H9 (cell line): ENCODE measurements around the gene ZDHHC12. TPM values are rescaled to one million over a fixed set of nuclear protein-coding genes. Genes with fewer than 3 reads are reported as not detected.

Source experiments
- DNase-seq: peaks from one replicate; pipeline ENCODE4 v3.0.0-alpha.2; 2017
- H2AFZ ChIP-seq: one replicate; pipeline ENCODE4 v1.6.1; 2013; ENCODE audit warnings: mild to moderate bottlenecking, low read length, control low read depth, moderate library complexity
- H2AK5ac ChIP-seq: 2 replicates; pipeline ENCODE4 v1.6.1; 2013; ENCODE audit warnings: low read length, control low read depth, mixed read lengths; ENCODE audit not compliant: insufficient read length
- H2BK120ac ChIP-seq: one replicate; pipeline ENCODE4 v1.6.1; 2013; ENCODE audit warnings: low read depth, mild to moderate bottlenecking, low read length, control low read depth, inconsistent platforms; ENCODE audit not compliant: poor library complexity, severe bottlenecking
- H2BK12ac ChIP-seq: 2 replicates; pipeline ENCODE4 v1.6.1; 2013; ENCODE audit warnings: low read length, control low read depth, mixed read lengths, low read depth; ENCODE audit not compliant: insufficient read length
- H2BK15ac ChIP-seq: 2 replicates; pipeline ENCODE4 v1.6.1; 2013; ENCODE audit warnings: low read depth, low read length, control low read depth
- H2BK20ac ChIP-seq: one replicate; pipeline ENCODE4 v1.6.1; 2013; ENCODE audit warnings: low read depth, mild to moderate bottlenecking, low read length, control low read depth, inconsistent platforms; ENCODE audit not compliant: poor library complexity, severe bottlenecking
- H2BK5ac ChIP-seq: 2 replicates; pipeline ENCODE4 v1.6.1; 2013; ENCODE audit warnings: low read length, control low read depth, mixed read lengths; ENCODE audit not compliant: insufficient read length
- H3K14ac ChIP-seq: 2 replicates; pipeline ENCODE4 v1.6.1; 2013; ENCODE audit warnings: low read length, control low read depth; ENCODE audit not compliant: insufficient read depth
- H3K18ac ChIP-seq: 2 replicates; pipeline ENCODE4 v1.6.1; 2013; ENCODE audit warnings: low read depth, mild to moderate bottlenecking, mixed read lengths, low read length, control low read depth; ENCODE audit not compliant: insufficient read length
- H3K23ac ChIP-seq: 2 replicates; pipeline ENCODE4 v1.6.1; 2013; ENCODE audit warnings: low read length, control low read depth, mixed read lengths, low read depth; ENCODE audit not compliant: insufficient read length
- H3K23me2 ChIP-seq: 2 replicates; pipeline ENCODE4 v1.6.1; 2013; ENCODE audit warnings: low read depth, mild to moderate bottlenecking, mixed read lengths, low read length, control low read depth; ENCODE audit not compliant: insufficient read length, poor library complexity, severe bottlenecking
- H3K27ac ChIP-seq: 2 replicates; pipeline ENCODE4 v1.5.1; 2013; ENCODE audit warnings: low read length, control low read depth, mixed read lengths, low read depth; ENCODE audit not compliant: insufficient read length
- H3K27me3 ChIP-seq: 2 replicates; pipeline ENCODE4 v1.6.1; 2013; ENCODE audit warnings: low read length, control low read depth, inconsistent platforms; ENCODE audit not compliant: insufficient read depth
- H3K4ac ChIP-seq: 2 replicates; pipeline ENCODE4 v1.6.1; 2013; ENCODE audit warnings: low read depth, mild to moderate bottlenecking, control low read depth, inconsistent platforms, low read length, moderate library complexity
- H3K4me1 ChIP-seq: 2 replicates; pipeline ENCODE4 v1.6.1; 2013; ENCODE audit warnings: low read length, control low read depth, inconsistent platforms; ENCODE audit not compliant: insufficient read depth
- H3K4me2 ChIP-seq: 2 replicates; pipeline ENCODE4 v1.6.1; 2013; ENCODE audit warnings: low read length, control low read depth, mixed read lengths; ENCODE audit not compliant: insufficient read length, insufficient read depth
- H3K56ac ChIP-seq: 2 replicates; pipeline ENCODE4 v1.6.1; 2013; ENCODE audit warnings: low read depth, mild to moderate bottlenecking, mixed read lengths, low read length, control low read depth; ENCODE audit not compliant: insufficient read length
- H3K79me1 ChIP-seq: 2 replicates; pipeline ENCODE4 v1.6.1; 2013; ENCODE audit warnings: low read depth, mild to moderate bottlenecking, moderate library complexity, low read length, control low read depth, inconsistent platforms; ENCODE audit not compliant: insufficient read depth, poor library complexity, severe bottlenecking
- H3K79me2 ChIP-seq: 2 replicates; pipeline ENCODE4 v1.6.1; 2013; ENCODE audit warnings: low read length, control low read depth, inconsistent platforms; ENCODE audit not compliant: insufficient read depth
- H3K9ac ChIP-seq: 2 replicates; pipeline ENCODE4 v1.6.1; 2013; ENCODE audit warnings: low read length, control low read depth, mixed read lengths; ENCODE audit not compliant: insufficient read length; ENCODE audit errors: extremely low read depth
- H3K9me3 ChIP-seq: one replicate; pipeline ENCODE4 v1.6.1; 2013; ENCODE audit warnings: low read depth, low read length, inconsistent platforms; ENCODE audit not compliant: control insufficient read depth
- H3T11ph ChIP-seq: one replicate; pipeline ENCODE4 v1.6.1; 2013; ENCODE audit warnings: mild to moderate bottlenecking, low read length, control low read depth, inconsistent platforms
- H4K20me1 ChIP-seq: one replicate; pipeline ENCODE4 v1.6.1; 2013; ENCODE audit not compliant: control insufficient read depth, insufficient read length, insufficient read depth
- H4K5ac ChIP-seq: 2 replicates; pipeline ENCODE4 v1.6.1; 2013; ENCODE audit warnings: low read depth, mild to moderate bottlenecking, mixed read lengths, low read length, control low read depth; ENCODE audit not compliant: insufficient read length
- H4K8ac ChIP-seq: replicated peaks from 2 replicates; pipeline ENCODE4 v1.6.1; 2013; ENCODE audit warnings: low read length, control low read depth, mixed read lengths, low read depth; ENCODE audit not compliant: insufficient read length
- H4K91ac ChIP-seq: 2 replicates; pipeline ENCODE4 v1.6.1; 2013; ENCODE audit warnings: low read depth, mild to moderate bottlenecking, moderate library complexity, mixed read lengths, low read length, control low read depth; ENCODE audit not compliant: insufficient read length
- H3K27ac Mint-ChIP-seq, 3 experiments: 2 replicates in 2 of 3; 3 replicates in 1 of 3; pipeline ENCODE4 v1.8.0; 2020 to 2021; ENCODE audit warnings: mixed read lengths in 3 of 3, mild to moderate bottlenecking in 1 of 3, moderate library complexity in 1 of 3
- H3K27me3 Mint-ChIP-seq: 2 replicates; pipeline ENCODE4 v1.8.0; 2021; ENCODE audit warnings: low read depth, mild to moderate bottlenecking, moderate library complexity, mixed read lengths
- H3K36me3 Mint-ChIP-seq, 3 experiments: 2 replicates in 2 of 3; 3 replicates in 1 of 3; pipeline ENCODE4 v1.8.0; 2020 to 2021; ENCODE audit warnings: low read depth in 3 of 3, mixed read lengths in 3 of 3; ENCODE audit not compliant: insufficient read depth in 1 of 3
- H3K4me1 Mint-ChIP-seq, 2 experiments: 2 replicates each; pipeline ENCODE4 v1.8.0; 2020; ENCODE audit warnings: mixed read lengths in 2 of 2
- H3K4me3 Mint-ChIP-seq, 2 experiments: 2 replicates in 1 of 2; 3 replicates in 1 of 2; pipeline ENCODE4 v1.8.0; 2020 to 2021; ENCODE audit warnings: mild to moderate bottlenecking in 2 of 2, mixed read lengths in 2 of 2, moderate library complexity in 1 of 2
- H3K9me3 Mint-ChIP-seq, 2 experiments: 2 replicates in 1 of 2; 3 replicates in 1 of 2; pipeline ENCODE4 v1.8.0; 2020; ENCODE audit warnings: mild to moderate bottlenecking in 2 of 2, mixed read lengths in 2 of 2, moderate library complexity in 1 of 2
- CTCF ChIP-seq: fragments of 200-600 bp; sonication (generic); conservative IDR thresholded peaks from 3 replicates; pipeline ENCODE4 v1.8.0; 2021; ENCODE audit warnings: antibody characterized with exemption, mild to moderate bottlenecking
- WGBS: extraction: QIAGEN DNeasy Blood & Tissue Kit; methylation state at CpG from one replicate; pipeline ENCODE4 v1.1.7; 2013; ENCODE audit warnings: missing lambda C conversion rate, low lambda C conversion rate, mixed read lengths; ENCODE audit not compliant: insufficient read length; ENCODE audit errors: extremely low coverage; 5-methylcytosine and 5-hydroxymethylcytosine counted together
- total RNA-seq: library from RNA; stranded (reverse); gene quantifications from 2 replicates; pipeline ENCODE4 v1.2.1, GENCODE V29; 2021

ZDHHC12 gene
- total RNA-seq, 1 experiment from 2014 or later = 42.8 TPM

- H3K27ac Mint-ChIP-seq = peak overlapping the region; percentile 99
- Histone ChIP-seq H3K18ac (peak overlapping the region; percentile 49), H2BK20ac (no peak overlapping the region), H3K14ac (peak overlapping the region; percentile 79; the same call in 1 of the 2 replicates), H3K23me2 (peaks cover 13% of the 10 kb centered on the region), H3K4me1 (peaks cover 4% of the 10 kb centered on the region; the same call in 1 of the 2 replicates), H3K79me2 (peaks cover 33% of the 10 kb centered on the region), H3K9me3 (no peaks in the 10 kb centered on the region), H4K91ac (no peak overlapping the region), H2BK12ac (no peak overlapping the region), H3K27me3 (no peaks in the 10 kb centered on the region), H2AFZ (no peak overlapping the region), H3K9ac (peak overlapping the region; percentile 92), H3K56ac (no peak overlapping the region), H2BK5ac (peak overlapping the region; percentile 9), H2BK120ac (no peak overlapping the region), H3K4me2 (peak overlapping the region; percentile 73), H3K23ac (no peak overlapping the region), H3K4ac (no peak overlapping the region), H3K27ac (peak overlapping the region; percentile 93), H4K20me1 (no peaks in the 10 kb centered on the region), H4K5ac (no peak overlapping the region), H3K79me1 (no peaks in the 10 kb centered on the region), H4K8ac (no peak overlapping the region), H3T11ph (no peak overlapping the region), H2BK15ac (no peak overlapping the region), H2AK5ac (no peak overlapping the region)
- DNase-seq = no peak
- H3K9me3 Mint-ChIP-seq = peaks cover 6 to 13% of the 10 kb centered on the region in 2 experiments
- WGBS = no CpG with 5 or more reads among the region's 3 CpGs
- no peak for TF ChIP-seq CTCF
- no peaks in the 10 kb centered on the region for H3K27me3 Mint-ChIP-seq
- peaks cover 42 to 44% of the 10 kb centered on the region in 2 experiments for H3K4me1 Mint-ChIP-seq
- H3K4me3 Mint-ChIP-seq = peak overlapping the region; percentile 95 to 100
- peaks cover 28 to 40% (median 40%) of the 10 kb centered on the region in 3 experiments for H3K36me3 Mint-ChIP-seq
These were observed 39.9 kb downstream of the ZDHHC12 start for GRCh38 chr9:128684065-128684324.
